K562 (cell line): Measurements from ENCODE around the gene YBX1. TPM values are rescaled to one million over a fixed set of nuclear protein-coding genes. Genes with fewer than 3 reads are reported as not detected.
A peak's percentile ranks its signal among the peaks of the same experiment; 100 is the strongest.

ENCODE experiments used
- ATAC-seq: fragments of 200-7000 bp; cut with Tn5 transposase; 3 replicates; pipeline ENCODE4 v1.9.1; 2020; ENCODE audit warnings: moderate library complexity
- BruUV-seq: library from RNA; stranded (reverse); fragments of 400-500 nt; replicated peaks from 2 replicates; lab custom pipeline; 2021; lab: Mats Ljungman, UMichigan
- CTCF ChIA-PET: fragments of 300-600 bp; formaldehyde crosslinking; extraction: SDS; loops from one replicate; lab custom pipeline; 2021; ENCODE audit warnings: low intra/inter-chr PET ratio; lab: Yijun Ruan, JAX
- POLR2A ChIA-PET: fragments of 300-600, 350-650 bp; sonication (Branson Sonifier 250); formaldehyde crosslinking; extraction: SDS; loops from one replicate; lab custom pipeline; 2021; ENCODE audit warnings: antibody characterized with exemption, inconsistent platforms; lab: Yijun Ruan, JAX
- DNase-seq, 4 experiments: peaks; one replicate each; pipeline versions ENCODE4 v3.0.0 to v3.0.0-alpha.2; 2011 to 2018; ENCODE audit warnings: low spot score in 3 of 4, mixed read lengths in 3 of 4; ENCODE audit errors: extremely low read depth in 1 of 4
- FAIRE-seq: peaks from 2 replicates; lab custom pipeline; 2011; peaks lifted over from hg19 to GRCh38; lab: Jason Lieb, UNC
- H2AFZ ChIP-seq: 2 replicates; pipeline ENCODE4 v1.6.0; 2011; ENCODE audit warnings: low read depth, low read length, control low read depth, inconsistent platforms
- H3K27ac ChIP-seq: fragments of 200-600 bp; 3 replicates; pipeline ENCODE4 v1.8.0; 2011; ENCODE audit warnings: low read depth, mild to moderate bottlenecking, control low read depth, inconsistent platforms, low read length, moderate library complexity, mixed read lengths; ENCODE audit errors: extremely low read depth
- H3K27me3 ChIP-seq, 2 experiments: fragments of 300-600 bp in 1 of 2; 2 replicates in 1 of 2; 3 replicates in 1 of 2; pipeline versions ENCODE4 v1.6.0 to v1.8.0; 2011; ENCODE audit warnings: inconsistent platforms in 2 of 2, low read length in 2 of 2, mild to moderate bottlenecking in 1 of 2, mixed read lengths in 1 of 2, moderate library complexity in 1 of 2; ENCODE audit not compliant: control insufficient read depth in 2 of 2, insufficient read depth in 2 of 2
- H3K36me3 ChIP-seq: fragments of 300-600 bp; 3 replicates; pipeline ENCODE4 v1.8.0; 2011; ENCODE audit warnings: mild to moderate bottlenecking, low read length, inconsistent platforms; ENCODE audit not compliant: control insufficient read depth, insufficient read depth
- H3K4me1 ChIP-seq, 2 experiments: fragments of 200-600 bp in 1 of 2; replicated peaks in 1 of 2; 2 replicates in 1 of 2; 3 replicates in 1 of 2; pipeline versions ENCODE4 v1.5.1 to v1.8.0; 2011; ENCODE audit warnings: inconsistent platforms in 2 of 2, low read length in 2 of 2, mild to moderate bottlenecking in 1 of 2, mixed read lengths in 1 of 2, moderate library complexity in 1 of 2; ENCODE audit not compliant: control insufficient read depth in 2 of 2, insufficient read depth in 2 of 2
- H3K4me2 ChIP-seq: 2 replicates; pipeline ENCODE4 v1.6.1; 2011; ENCODE audit warnings: low read length, control low read depth, inconsistent platforms, mixed read lengths; ENCODE audit not compliant: insufficient read depth
- H3K4me3 ChIP-seq: fragments of 200-600 bp; sonication (generic), shearing (Covaris generic); 2 replicates; pipeline ENCODE4 v1.5.1; 2016; ENCODE audit warnings: control low read depth, inconsistent platforms
- H3K79me2 ChIP-seq: fragments of 200-600 bp; 3 replicates; pipeline ENCODE4 v1.8.0; 2011; ENCODE audit warnings: low read length, inconsistent platforms; ENCODE audit not compliant: control insufficient read depth, insufficient read depth
- H3K9ac ChIP-seq, 2 experiments: 2 replicates each; pipeline versions ENCODE4 v1.6.0 to v1.6.1; 2011; ENCODE audit warnings: low read depth in 2 of 2, low read length in 2 of 2, control low read depth in 1 of 2, inconsistent platforms in 1 of 2, mild to moderate bottlenecking in 1 of 2, mixed read lengths in 1 of 2; ENCODE audit not compliant: insufficient read depth in 1 of 2
- H3K9me1 ChIP-seq: one replicate; pipeline ENCODE4 v1.6.0; 2011; ENCODE audit warnings: inconsistent platforms, mild to moderate bottlenecking, low read length, moderate library complexity; ENCODE audit not compliant: control insufficient read depth, insufficient read depth
- H3K9me3 ChIP-seq: replicated peaks from 2 replicates; pipeline ENCODE4 v1.5.1; 2011; ENCODE audit warnings: low read depth, low read length, inconsistent platforms; ENCODE audit not compliant: control insufficient read depth, insufficient read depth
- H4K20me1 ChIP-seq: replicated peaks from 2 replicates; pipeline ENCODE4 v1.6.1; 2011; ENCODE audit warnings: low read length, inconsistent platforms, mixed read lengths; ENCODE audit not compliant: control insufficient read depth, insufficient read depth
- KAT8 ChIP-seq: fragments of 450-650 bp; IDR thresholded peaks from 2 replicates; pipeline ENCODE4 v1.6.1; 2016; ENCODE audit warnings: low read depth, mild to moderate bottlenecking
- TEAD2 ChIP-seq: fragments of 450-650 bp; IDR thresholded peaks from 2 replicates; pipeline ENCODE4 v1.6.1; 2016; ENCODE audit warnings: missing genetic modification characterization, control low read depth, missing compliant biosample characterization
- ZBTB40 ChIP-seq, 2 experiments: fragments of 450-650 bp in 1 of 2; sonication (generic) in 1 of 2; formaldehyde crosslinking in 1 of 2; IDR thresholded peaks; 2 replicates each; pipeline versions ENCODE4 v1.7.1 to v1.9.0; 2016 to 2022; ENCODE audit warnings: inconsistent platforms in 1 of 2, mild to moderate bottlenecking in 1 of 2, missing genetic modification reagents in 1 of 2
- ZNF384 ChIP-seq: IDR thresholded peaks from 2 replicates; pipeline ENCODE4 v1.6.1; 2012; ENCODE audit warnings: low read depth, low read length, improper control_type of control experiment
- WGBS: fragments of 100-300 bp; shearing (Covaris generic); methylation state at CpG from one replicate; pipeline ENCODE4 v1.1.6; 2016; ENCODE audit warnings: low coverage, mixed read lengths; ENCODE audit not compliant: insufficient coverage; ENCODE audit errors: missing lambda C conversion rate; 5-methylcytosine and 5-hydroxymethylcytosine counted together
- in situ Hi-C: fragments of 300-500 bp; cut with MboI; formaldehyde crosslinking; loops from 4 replicates; pipeline ENCODE4 v1.15.0; 2018; ENCODE audit warnings: inconsistent platforms, mixed read lengths
- intact Hi-C: fragments of 100-400 bp; cut with micrococcal nuclease; formaldehyde crosslinking; loops from 2 replicates; pipeline ENCODE4 v1.14.2; 2022
- polyA plus RNA-seq, 8 experiments: library from polyadenylated mRNA; depleted of rRNA in 4 of 8; stranded (reverse) in 5 of 8; unstranded in 3 of 8; fragments of >200 nt; fragmentation: Nextera tagmentation in 2 of 8; fragmentation: Illumina TruSeq in 1 of 8; extraction: Ambion mirVana in 2 of 8; extraction: Trizol in 1 of 8; gene quantifications; 2 replicates each; pipeline versions ENCODE4 v1.2.1 to v1.2.3, GENCODE V29; 2011 to 2014; ENCODE audit warnings: inconsistent platforms in 1 of 8, missing spikeins in 1 of 8
- total RNA-seq, 7 experiments: library from RNA; depleted of rRNA in 6 of 7; stranded (reverse); fragments of >200 nt in 6 of 7; fragmentation: Illumina TruSeq in 2 of 7; extraction: Trizol in 2 of 7; gene quantifications; 2 replicates each; pipeline versions ENCODE4 v1.2.1 to v1.2.3, GENCODE V29; 2011 to 2021; ENCODE audit warnings: low replicate concordance in 1 of 7

YBX1 gene
- total and polyA plus RNA-seq, 9 of the 15 experiments (the other 6 are each of a cell fraction or from before 2014, with no cell fraction given) = 363 to 1,955 (median 1,216) TPM

GRCh38 chr1:42676534-42677087 lies 5.6 kb upstream of the YBX1 start:
- no TSS peak for BruUV-seq
- Histone ChIP-seq H3K4me2 (no peak overlapping the region), H3K36me3 (peaks cover 57% of the 10 kb centered on the region), H3K4me1 (peaks cover 0 to 10% of the 10 kb centered on the region in 2 experiments; a peak in 1 of 5 replicates), H3K79me2 (peaks cover 23% of the 10 kb centered on the region), H3K9ac (no peak overlapping the region), H3K9me1 (no peaks in the 10 kb centered on the region), H4K20me1 (no peaks in the 10 kb centered on the region), H3K4me3 (no peak overlapping the region), H3K27ac (no peak overlapping the region), H2AFZ (no peak overlapping the region), H3K9me3 (no peaks in the 10 kb centered on the region), H3K27me3 (no peaks in the 10 kb centered on the region)
- TF ChIP-seq KAT8 (no peak), ZBTB40 (IDR thresholded peaks at IDR 0.05) (peak; percentile 91), ZBTB40 (CRISPR knock-in tag; IDR thresholded peaks at IDR 0.05) (peak; percentile 72), TEAD2 (tag) (no peak), ZNF384 (0 out of 2 replicates have a peak, but pooled peaks have one; percentile 46)
- FAIRE-seq (no peak), DNase-seq (no peak), ATAC-seq (no peak)
- in situ Hi-C loops = no loop called here
- intact Hi-C loops = no loop called here
- ChIA-PET CTCF (no interaction called here), POLR2A (interaction anchor here (0.6 to 1.5 kb wide), 6 partner anchors 10 to 98 kb away, joined by 3 to 5 read pairs (median 3); partner anchors contain the start of gene PPIH)
- WGBS = 76% methylated on average over 3 of the region's 3 CpGs
